K562 (cell line): Measurements from ENCODE around the gene OCA2. TPM values are rescaled to one million over a fixed set of nuclear protein-coding genes. Genes with fewer than 3 reads are reported as not detected.

Experiments
- ATAC-seq: fragments of 200-7000 bp; cut with Tn5 transposase; 3 replicates; pipeline ENCODE4 v1.9.1; 2020; ENCODE audit warnings: moderate library complexity
- BruUV-seq: library from RNA; stranded (reverse); fragments of 400-500 nt; replicated peaks from 2 replicates; lab custom pipeline; 2021; lab: Mats Ljungman, UMichigan
- CTCF ChIA-PET: fragments of 300-600 bp; formaldehyde crosslinking; extraction: SDS; loops from one replicate; lab custom pipeline; 2021; ENCODE audit warnings: low intra/inter-chr PET ratio; lab: Yijun Ruan, JAX
- POLR2A ChIA-PET: fragments of 300-600, 350-650 bp; sonication (Branson Sonifier 250); formaldehyde crosslinking; extraction: SDS; loops from one replicate; lab custom pipeline; 2021; ENCODE audit warnings: antibody characterized with exemption, inconsistent platforms; lab: Yijun Ruan, JAX
- DNase-seq, 4 experiments: peaks; one replicate each; pipeline versions ENCODE4 v3.0.0 to v3.0.0-alpha.2; 2011 to 2018; ENCODE audit warnings: low spot score in 3 of 4, mixed read lengths in 3 of 4; ENCODE audit errors: extremely low read depth in 1 of 4
- FAIRE-seq: peaks from 2 replicates; lab custom pipeline; 2011; peaks lifted over from hg19 to GRCh38; lab: Jason Lieb, UNC
- H2AFZ ChIP-seq: 2 replicates; pipeline ENCODE4 v1.6.0; 2011; ENCODE audit warnings: low read depth, low read length, control low read depth, inconsistent platforms
- H3K27ac ChIP-seq: fragments of 200-600 bp; 3 replicates; pipeline ENCODE4 v1.8.0; 2011; ENCODE audit warnings: low read depth, mild to moderate bottlenecking, control low read depth, inconsistent platforms, low read length, moderate library complexity, mixed read lengths; ENCODE audit errors: extremely low read depth
- H3K27me3 ChIP-seq, 2 experiments: fragments of 300-600 bp in 1 of 2; 2 replicates in 1 of 2; 3 replicates in 1 of 2; pipeline versions ENCODE4 v1.6.0 to v1.8.0; 2011; ENCODE audit warnings: inconsistent platforms in 2 of 2, low read length in 2 of 2, mild to moderate bottlenecking in 1 of 2, mixed read lengths in 1 of 2, moderate library complexity in 1 of 2; ENCODE audit not compliant: control insufficient read depth in 2 of 2, insufficient read depth in 2 of 2
- H3K36me3 ChIP-seq: fragments of 300-600 bp; 3 replicates; pipeline ENCODE4 v1.8.0; 2011; ENCODE audit warnings: mild to moderate bottlenecking, low read length, inconsistent platforms; ENCODE audit not compliant: control insufficient read depth, insufficient read depth
- H3K4me1 ChIP-seq, 2 experiments: fragments of 200-600 bp in 1 of 2; replicated peaks in 1 of 2; 2 replicates in 1 of 2; 3 replicates in 1 of 2; pipeline versions ENCODE4 v1.5.1 to v1.8.0; 2011; ENCODE audit warnings: inconsistent platforms in 2 of 2, low read length in 2 of 2, mild to moderate bottlenecking in 1 of 2, mixed read lengths in 1 of 2, moderate library complexity in 1 of 2; ENCODE audit not compliant: control insufficient read depth in 2 of 2, insufficient read depth in 2 of 2
- H3K4me2 ChIP-seq: 2 replicates; pipeline ENCODE4 v1.6.1; 2011; ENCODE audit warnings: low read length, control low read depth, inconsistent platforms, mixed read lengths; ENCODE audit not compliant: insufficient read depth
- H3K4me3 ChIP-seq: fragments of 200-600 bp; sonication (generic), shearing (Covaris generic); 2 replicates; pipeline ENCODE4 v1.5.1; 2016; ENCODE audit warnings: control low read depth, inconsistent platforms
- H3K79me2 ChIP-seq: fragments of 200-600 bp; 3 replicates; pipeline ENCODE4 v1.8.0; 2011; ENCODE audit warnings: low read length, inconsistent platforms; ENCODE audit not compliant: control insufficient read depth, insufficient read depth
- H3K9ac ChIP-seq, 2 experiments: 2 replicates each; pipeline versions ENCODE4 v1.6.0 to v1.6.1; 2011; ENCODE audit warnings: low read depth in 2 of 2, low read length in 2 of 2, control low read depth in 1 of 2, inconsistent platforms in 1 of 2, mild to moderate bottlenecking in 1 of 2, mixed read lengths in 1 of 2; ENCODE audit not compliant: insufficient read depth in 1 of 2
- H3K9me1 ChIP-seq: one replicate; pipeline ENCODE4 v1.6.0; 2011; ENCODE audit warnings: inconsistent platforms, mild to moderate bottlenecking, low read length, moderate library complexity; ENCODE audit not compliant: control insufficient read depth, insufficient read depth
- H3K9me3 ChIP-seq: replicated peaks from 2 replicates; pipeline ENCODE4 v1.5.1; 2011; ENCODE audit warnings: low read depth, low read length, inconsistent platforms; ENCODE audit not compliant: control insufficient read depth, insufficient read depth
- H4K20me1 ChIP-seq: replicated peaks from 2 replicates; pipeline ENCODE4 v1.6.1; 2011; ENCODE audit warnings: low read length, inconsistent platforms, mixed read lengths; ENCODE audit not compliant: control insufficient read depth, insufficient read depth
- EP300 ChIP-seq: IDR thresholded peaks from 2 replicates; pipeline ENCODE4 v1.6.1; 2012; ENCODE audit warnings: low read length, improper control_type of control experiment
- SMARCE1 ChIP-seq: fragments of 450-650 bp; IDR thresholded peaks from 2 replicates; pipeline ENCODE4 v1.7.1; 2016; ENCODE audit warnings: mild to moderate bottlenecking
- ZHX1 ChIP-seq: fragments of 150-350 bp; conservative IDR thresholded peaks from 2 replicates; pipeline ENCODE4 v1.6.1; 2014; ENCODE audit warnings: low read length
- ZNF445 ChIP-seq: fragments of 250-450 bp; sonication (Bioruptor Pico); IDR thresholded peaks from 2 replicates; pipeline ENCODE4 v1.4.0; 2020; ENCODE audit warnings: low read depth, mild to moderate bottlenecking, moderate library complexity
- WGBS: fragments of 100-300 bp; shearing (Covaris generic); methylation state at CpG from one replicate; pipeline ENCODE4 v1.1.6; 2016; ENCODE audit warnings: low coverage, mixed read lengths; ENCODE audit not compliant: insufficient coverage; ENCODE audit errors: missing lambda C conversion rate; 5-methylcytosine and 5-hydroxymethylcytosine counted together
- in situ Hi-C: fragments of 300-500 bp; cut with MboI; formaldehyde crosslinking; loops from 4 replicates; pipeline ENCODE4 v1.15.0; 2018; ENCODE audit warnings: inconsistent platforms, mixed read lengths
- intact Hi-C: fragments of 100-400 bp; cut with micrococcal nuclease; formaldehyde crosslinking; loops from 2 replicates; pipeline ENCODE4 v1.14.2; 2022
- polyA plus RNA-seq, 8 experiments: library from polyadenylated mRNA; depleted of rRNA in 4 of 8; stranded (reverse) in 5 of 8; unstranded in 3 of 8; fragments of >200 nt; fragmentation: Nextera tagmentation in 2 of 8; fragmentation: Illumina TruSeq in 1 of 8; extraction: Ambion mirVana in 2 of 8; extraction: Trizol in 1 of 8; gene quantifications; 2 replicates each; pipeline versions ENCODE4 v1.2.1 to v1.2.3, GENCODE V29; 2011 to 2014; ENCODE audit warnings: inconsistent platforms in 1 of 8, missing spikeins in 1 of 8
- total RNA-seq, 7 experiments: library from RNA; depleted of rRNA in 6 of 7; stranded (reverse); fragments of >200 nt in 6 of 7; fragmentation: Illumina TruSeq in 2 of 7; extraction: Trizol in 2 of 7; gene quantifications; 2 replicates each; pipeline versions ENCODE4 v1.2.1 to v1.2.3, GENCODE V29; 2011 to 2021; ENCODE audit warnings: low replicate concordance in 1 of 7

OCA2 gene
- total and polyA plus RNA-seq, 9 of the 15 experiments (the other 6 are each of a cell fraction or from before 2014, with no cell fraction given) = 0.07 to 0.59 (median 0.17) TPM; not detected in 1

GRCh38 chr15:27937851-27938250, 161.3 kb downstream of the OCA2 start:
- Histone ChIP-seq H3K27ac (no peak overlapping the region), H3K4me1 (no peaks in the 10 kb centered on the region), H3K9ac (no peak overlapping the region), H3K9me1 (no peaks in the 10 kb centered on the region), H3K27me3 (peaks cover 2 to 7% of the 10 kb centered on the region in 2 experiments; a peak in 2 of 5 replicates), H3K36me3 (no peaks in the 10 kb centered on the region), H3K4me3 (no peak overlapping the region), H3K9me3 (no peaks in the 10 kb centered on the region), H3K79me2 (no peaks in the 10 kb centered on the region), H3K4me2 (no peak overlapping the region), H2AFZ (no peak overlapping the region), H4K20me1 (no peaks in the 10 kb centered on the region)
- BruUV-seq = no TSS peak
- FAIRE-seq = no peak
- ChIA-PET CTCF (no interaction called here), POLR2A (interaction anchor here (0.7 kb wide), 1 partner anchor 12 kb away, joined by 3 read pairs; no protein-coding TSS in a partner anchor)
- TF ChIP-seq EP300 (no peak), ZHX1 (no peak), SMARCE1 (no peak), ZNF445 (CRISPR knock-in tag) (no peak)
- intact Hi-C loops = no loop called here
- DNase-seq = no peak
- 0% methylated on average over 1 of the region's 1 CpG for WGBS
- in situ Hi-C loops = no loop called here
- ATAC-seq = no peak
